NCI-H2107 (cell line): ENCODE measurements around the gene VCY.
"Not testable (repeated sequence)": the region's sequence is repeated elsewhere in the genome, so short reads cannot be mapped to it uniquely, and the experiment has no call there.

ENCODE experiments used
- DNase-seq: peaks from one replicate; lab custom pipeline; 2025; lab: John Stamatoyannopoulos, UW

The VCY gene

GRCh38 chrY:13986373-13986772, at the start of gene VCY:
Gene VCY, minus strand, starts transcription at chrY:13986473. Its CDS starts 33 bp downstream, at chrY:13986440.
- DNase-seq = not testable (repeated sequence)

DNA sequence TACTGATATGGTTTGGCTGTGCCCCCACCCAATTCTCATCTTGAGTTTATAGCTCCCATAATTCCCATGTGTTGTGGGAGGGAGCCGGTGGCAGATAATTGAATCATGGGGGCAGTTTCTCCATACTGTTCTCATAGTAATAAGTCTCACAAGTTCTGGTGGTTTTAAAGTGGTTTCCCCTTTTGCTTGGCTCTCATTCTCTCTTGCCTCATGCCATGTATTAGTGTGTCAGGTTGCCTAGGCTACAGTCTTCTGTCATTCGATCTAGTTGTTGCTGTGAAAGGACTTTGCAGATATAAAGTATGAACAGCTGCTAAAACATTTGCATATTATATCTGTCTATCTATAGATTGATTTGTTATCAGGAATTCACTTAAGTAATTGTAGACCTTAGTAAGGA, 44.1 kb upstream of the VCY start:
- DNase-seq = not testable (repeated sequence)

- not testable (repeated sequence) for DNase-seq
Observed at GRCh38 chrY:14011916-14012315, 25.6 kb upstream of the VCY start.

GRCh38 chrY:13942406-13942805, 43.9 kb downstream of the VCY start:
- DNase-seq = not testable (repeated sequence)
